C4-2B (cell line): ENCODE data around the gene CAPZA2.
"Not testable (repeated sequence)": the region's sequence is repeated elsewhere in the genome, so short reads cannot be mapped to it uniquely, and the experiment has no call there.

Experiments used
- H3K27ac ChIP-seq: fragments of 450-650 bp; 2 replicates; pipeline ENCODE4 v1.5.1; 2017
- CTCF ChIP-seq: fragments of 450-650 bp; conservative IDR thresholded peaks from 2 replicates; pipeline ENCODE4 v1.5.1; 2017; ENCODE audit warnings: mild to moderate bottlenecking
- ZFX ChIP-seq: fragments of 450-650 bp; IDR thresholded peaks from 2 replicates; pipeline ENCODE4 v1.6.1; 2017

The CAPZA2 gene

GRCh38 chr7:116967254-116967922 lies 105.0 kb downstream of the CAPZA2 start:
- no peak overlapping the region for H3K27ac ChIP-seq
- TF ChIP-seq ZFX (no peak), CTCF (no peak)

GRCh38 chr7:116967983-116968382 lies 105.6 kb downstream of the CAPZA2 start:
- H3K27ac ChIP-seq, result no peak overlapping the region
- TF ChIP-seq CTCF, result no peak
- no peak for TF ChIP-seq ZFX

GRCh38 chr7:116968631-116969030 lies 106.2 kb downstream of the CAPZA2 start:
- no peak overlapping the region for H3K27ac ChIP-seq
- TF ChIP-seq CTCF, result no peak
- TF ChIP-seq ZFX, result no peak

GRCh38 chr7:116969371-116969902 lies 107.0 kb downstream of the CAPZA2 start:
- H3K27ac ChIP-seq, result no peak overlapping the region
- TF ChIP-seq CTCF (no peak), ZFX (no peak)

GRCh38 chr7:116970238-116970910 lies 108.0 kb downstream of the CAPZA2 start:
- TF ChIP-seq CTCF (no peak), ZFX (no peak)
- H3K27ac ChIP-seq, result no peak overlapping the region

GRCh38 chr7:116971153-116971552 lies 108.8 kb downstream of the CAPZA2 start:
- not testable (repeated sequence) for H3K27ac ChIP-seq
